Fibroblast of the aortic adventitia (primary cell): ENCODE results near the gene NME4. TPM values are rescaled to one million over a fixed set of nuclear protein-coding genes. Genes with fewer than 3 reads are reported as not detected.
A peak's percentile ranks its signal among the peaks of the same experiment; 100 is the strongest.
"Not testable (repeated sequence)": the region's sequence is repeated elsewhere in the genome, so short reads cannot be mapped to it uniquely, and the experiment has no call there.

Experiments
- DNase-seq: peaks from one replicate; pipeline ENCODE4 v3.0.0-alpha.2; 2010; ENCODE audit warnings: low read depth
- H3K4me3 ChIP-seq: 2 replicates; pipeline ENCODE4 v1.5.1; 2011; ENCODE audit warnings: low read depth, mild to moderate bottlenecking, control low read depth, low read length, moderate library complexity
- CTCF ChIP-seq: IDR thresholded peaks from 2 replicates; pipeline ENCODE4 v1.5.1; 2011; ENCODE audit warnings: mild to moderate bottlenecking, low read length, control low read depth, inconsistent platforms; ENCODE audit not compliant: insufficient read depth
- total RNA-seq: library from RNA; depleted of rRNA; stranded (reverse); fragments of >200 nt; gene quantifications from 2 replicates; pipeline ENCODE4 v1.2.3, GENCODE V29; 2012; ENCODE audit warnings: low replicate concordance

The NME4 gene
- total RNA-seq, 1 donor, result 75.8 TPM

DNA sequence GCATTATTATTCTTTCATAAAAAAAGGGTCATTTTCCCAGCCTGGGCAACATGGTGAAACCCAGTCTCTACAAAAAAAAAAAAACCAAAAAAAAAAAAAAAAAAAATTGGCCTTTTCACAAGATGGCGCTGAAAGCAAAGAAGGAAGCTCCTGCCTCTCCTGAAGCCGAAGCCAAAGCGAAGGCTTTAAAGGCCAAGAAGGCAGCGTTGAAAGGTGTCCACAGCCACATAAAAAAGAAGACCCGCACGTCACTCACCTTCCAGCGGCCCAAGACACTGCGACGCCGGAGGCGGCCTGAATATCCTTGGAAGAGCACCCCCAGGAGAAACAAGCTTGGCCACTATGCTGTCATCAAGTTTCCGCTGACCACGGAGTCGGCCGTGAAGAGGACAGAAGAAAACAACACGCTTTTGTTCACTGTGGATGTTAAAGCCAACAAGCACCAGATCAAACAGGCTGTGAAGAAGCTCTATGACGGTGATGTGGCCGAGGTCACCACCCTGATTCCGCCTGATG lies 10.3 kb upstream of the NME4 start:
- no peak for DNase-seq
- no peak for TF ChIP-seq CTCF
- H3K4me3 ChIP-seq, result no peak overlapping the region

DNA sequence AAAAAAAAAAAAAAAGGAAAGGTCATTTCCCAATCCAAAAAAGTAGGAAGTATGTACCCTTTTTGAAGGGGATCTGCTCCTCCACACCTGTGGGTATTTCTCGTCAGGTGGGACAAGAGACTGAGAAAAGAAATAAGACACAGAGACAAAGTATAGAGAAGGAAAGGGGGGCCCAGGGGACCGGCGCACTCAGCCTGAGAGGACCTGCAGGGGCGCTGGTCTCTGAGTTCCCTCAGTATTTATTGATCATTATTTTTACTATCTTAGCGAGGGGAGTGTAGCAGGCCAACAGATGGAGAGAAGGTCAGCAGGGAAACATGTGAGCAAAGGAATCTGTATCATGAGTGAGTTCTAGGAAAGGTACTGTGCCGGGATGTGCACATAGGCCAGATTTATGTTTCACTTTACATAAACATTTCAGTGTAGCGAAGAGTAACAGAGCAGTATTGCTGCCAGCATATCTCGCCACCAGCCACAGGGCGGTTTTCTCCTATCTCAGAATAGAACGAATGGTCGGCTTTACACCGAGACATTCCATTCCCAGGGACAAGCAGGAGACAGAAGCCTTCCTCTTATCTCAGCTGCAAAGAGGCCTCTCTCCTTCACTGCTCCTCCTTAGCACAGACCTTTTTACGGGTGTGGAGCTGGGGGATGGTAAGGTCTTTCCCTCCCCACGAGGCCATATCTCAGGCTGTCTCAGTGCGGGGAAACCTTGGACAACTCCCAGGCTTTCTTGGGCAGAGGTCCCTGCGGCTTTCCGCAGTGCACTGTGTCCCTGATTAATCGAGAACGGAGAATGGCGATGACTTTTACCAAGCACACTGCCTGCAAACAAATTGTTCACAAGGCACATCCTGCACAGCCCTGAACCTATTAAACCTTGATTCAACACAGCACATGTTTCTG lies 9.0 kb upstream of the NME4 start:
- peak; percentile 11 for TF ChIP-seq CTCF

GRCh38 chr16:389352-389751 lies 7.6 kb upstream of the NME4 start:
- no peak for TF ChIP-seq CTCF
- DNase-seq, result no peak
- no peak overlapping the region for H3K4me3 ChIP-seq

More for the DNA sequence above, 9.0 kb upstream of the NME4 start:
- not testable (repeated sequence) for H3K4me3 ChIP-seq
- DNase-seq, result peak; percentile 47

- DNase-seq, result peak; percentile 70
- no peak overlapping the region for H3K4me3 ChIP-seq
- peak; percentile 77 for TF ChIP-seq CTCF
These were observed 5.1 kb upstream of the NME4 start for GRCh38 chr16:391885-392335.

GRCh38 chr16:392450-393030 lies 4.5 kb upstream of the NME4 start:
- no peak for DNase-seq
- no peak for TF ChIP-seq CTCF
- H3K4me3 ChIP-seq, result no peak overlapping the region

DNA sequence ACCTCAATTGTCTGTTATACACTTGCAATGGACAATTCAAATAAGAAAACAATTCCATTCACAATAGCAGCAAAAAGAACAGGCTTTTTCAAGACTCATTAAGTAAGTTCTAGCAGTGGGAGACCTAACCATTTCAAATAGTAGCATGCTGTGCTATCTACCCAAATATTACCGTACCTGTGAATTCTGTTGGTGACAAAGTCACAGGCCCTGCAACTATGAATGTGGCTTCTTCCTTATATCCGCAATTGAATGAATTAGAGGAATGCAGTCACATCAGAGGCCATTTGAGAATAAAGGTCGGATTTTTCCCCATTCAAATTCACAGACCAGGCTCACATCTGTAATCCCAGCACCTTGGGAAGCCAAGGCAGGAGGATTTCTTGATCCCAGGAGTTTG lies 800 bp upstream of the NME4 start:
- DNase-seq, result no peak
- TF ChIP-seq CTCF, result no peak
- H3K4me3 ChIP-seq, result peak overlapping the region; percentile 66
